ENCODE results near the gene RLN1.

DNA sequence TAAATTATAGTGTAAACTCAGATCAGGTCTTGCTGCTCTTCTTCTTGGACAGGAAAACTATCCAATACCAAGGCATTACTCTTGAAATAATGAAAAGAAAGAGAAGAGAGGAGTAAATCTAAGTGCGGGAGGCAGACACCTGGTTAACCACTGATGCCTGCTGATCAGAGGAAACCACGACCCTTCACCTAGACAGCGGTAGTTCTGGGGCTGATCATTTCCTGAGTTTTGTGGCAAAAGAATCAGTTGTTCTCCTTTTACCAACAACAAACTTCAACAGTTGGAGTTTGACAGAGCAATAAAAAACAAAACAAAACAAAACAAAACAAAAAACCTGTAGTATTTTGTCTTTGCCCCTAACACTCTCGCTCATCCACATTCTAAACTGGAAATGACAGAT is 3.0 kb downstream of the RLN1 start:
- TF ChIP-seq, protein P1, sequence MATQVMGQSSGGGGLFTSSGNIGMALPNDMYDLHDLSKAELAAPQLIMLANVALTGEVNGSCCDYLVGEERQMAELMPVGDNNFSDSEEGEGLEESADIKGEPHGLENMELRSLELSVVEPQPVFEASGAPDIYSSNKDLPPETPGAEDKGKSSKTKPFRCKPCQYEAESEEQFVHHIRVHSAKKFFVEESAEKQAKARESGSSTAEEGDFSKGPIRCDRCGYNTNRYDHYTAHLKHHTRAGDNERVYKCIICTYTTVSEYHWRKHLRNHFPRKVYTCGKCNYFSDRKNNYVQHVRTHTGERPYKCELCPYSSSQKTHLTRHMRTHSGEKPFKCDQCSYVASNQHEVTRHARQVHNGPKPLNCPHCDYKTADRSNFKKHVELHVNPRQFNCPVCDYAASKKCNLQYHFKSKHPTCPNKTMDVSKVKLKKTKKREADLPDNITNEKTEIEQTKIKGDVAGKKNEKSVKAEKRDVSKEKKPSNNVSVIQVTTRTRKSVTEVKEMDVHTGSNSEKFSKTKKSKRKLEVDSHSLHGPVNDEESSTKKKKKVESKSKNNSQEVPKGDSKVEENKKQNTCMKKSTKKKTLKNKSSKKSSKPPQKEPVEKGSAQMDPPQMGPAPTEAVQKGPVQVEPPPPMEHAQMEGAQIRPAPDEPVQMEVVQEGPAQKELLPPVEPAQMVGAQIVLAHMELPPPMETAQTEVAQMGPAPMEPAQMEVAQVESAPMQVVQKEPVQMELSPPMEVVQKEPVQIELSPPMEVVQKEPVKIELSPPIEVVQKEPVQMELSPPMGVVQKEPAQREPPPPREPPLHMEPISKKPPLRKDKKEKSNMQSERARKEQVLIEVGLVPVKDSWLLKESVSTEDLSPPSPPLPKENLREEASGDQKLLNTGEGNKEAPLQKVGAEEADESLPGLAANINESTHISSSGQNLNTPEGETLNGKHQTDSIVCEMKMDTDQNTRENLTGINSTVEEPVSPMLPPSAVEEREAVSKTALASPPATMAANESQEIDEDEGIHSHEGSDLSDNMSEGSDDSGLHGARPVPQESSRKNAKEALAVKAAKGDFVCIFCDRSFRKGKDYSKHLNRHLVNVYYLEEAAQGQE (IDR thresholded peaks at IDR 0.05; ENCODE audit: borderline replicate concordance): no peak
- TF ChIP-seq, protein P2, sequence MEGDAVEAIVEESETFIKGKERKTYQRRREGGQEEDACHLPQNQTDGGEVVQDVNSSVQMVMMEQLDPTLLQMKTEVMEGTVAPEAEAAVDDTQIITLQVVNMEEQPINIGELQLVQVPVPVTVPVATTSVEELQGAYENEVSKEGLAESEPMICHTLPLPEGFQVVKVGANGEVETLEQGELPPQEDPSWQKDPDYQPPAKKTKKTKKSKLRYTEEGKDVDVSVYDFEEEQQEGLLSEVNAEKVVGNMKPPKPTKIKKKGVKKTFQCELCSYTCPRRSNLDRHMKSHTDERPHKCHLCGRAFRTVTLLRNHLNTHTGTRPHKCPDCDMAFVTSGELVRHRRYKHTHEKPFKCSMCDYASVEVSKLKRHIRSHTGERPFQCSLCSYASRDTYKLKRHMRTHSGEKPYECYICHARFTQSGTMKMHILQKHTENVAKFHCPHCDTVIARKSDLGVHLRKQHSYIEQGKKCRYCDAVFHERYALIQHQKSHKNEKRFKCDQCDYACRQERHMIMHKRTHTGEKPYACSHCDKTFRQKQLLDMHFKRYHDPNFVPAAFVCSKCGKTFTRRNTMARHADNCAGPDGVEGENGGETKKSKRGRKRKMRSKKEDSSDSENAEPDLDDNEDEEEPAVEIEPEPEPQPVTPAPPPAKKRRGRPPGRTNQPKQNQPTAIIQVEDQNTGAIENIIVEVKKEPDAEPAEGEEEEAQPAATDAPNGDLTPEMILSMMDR (IDR thresholded peaks at IDR 0.05; ENCODE audit: poor library complexity, severe bottlenecking): no peak
- no peak for TF ChIP-seq RAD21 (conservative IDR thresholded peaks at IDR 0.05)
- TF ChIP-seq EZH2 (IDR thresholded peaks at IDR 0.05; ENCODE audit: borderline replicate concordance, insufficient read depth, low read length, poor library complexity, severe bottlenecking): no peak
- no peak for TF ChIP-seq TAF1 (IDR thresholded peaks at IDR 0.05; ENCODE audit: low read depth)
- no peak for TF ChIP-seq EP300 (conservative IDR thresholded peaks at IDR 0.05; ENCODE audit: poor library complexity, severe bottlenecking)
- TF ChIP-seq SMC3 (conservative IDR thresholded peaks at IDR 0.05; ENCODE audit: poor library complexity): no peak
- TF ChIP-seq POLR2AphosphoS5 (IDR thresholded peaks at IDR 0.05): no peak

All from neural cell (in vitro differentiated cells).